Calu3 (cell line): ENCODE measurements around the gene KLF15. TPM values are rescaled to one million over a fixed set of nuclear protein-coding genes. Genes with fewer than 3 reads are reported as not detected.

ENCODE experiments used
- BruUV-seq: library from RNA; stranded (reverse); fragments of 400-500 nt; replicated peaks from 2 replicates; lab custom pipeline; 2021; lab: Mats Ljungman, UMichigan
- CTCF ChIA-PET: fragments of 300-600 bp; sonication (Branson Sonifier 250); formaldehyde crosslinking; loops from one replicate; lab custom pipeline; 2022; ENCODE audit warnings: antibody characterized with exemption; lab: Charles Lee
- DNase-seq: peaks from one replicate; pipeline ENCODE4 v3.0.0; 2022
- H3K27ac Mint-ChIP-seq: one replicate; pipeline ENCODE4 v1.8.0; 2022; ENCODE audit warnings: mixed read lengths; ENCODE audit not compliant: unreplicated experiment
- H3K27me3 Mint-ChIP-seq: one replicate; pipeline ENCODE4 v1.8.0; 2022; ENCODE audit warnings: mixed read lengths; ENCODE audit not compliant: unreplicated experiment
- H3K36me3 Mint-ChIP-seq: one replicate; pipeline ENCODE4 v1.8.0; 2022; ENCODE audit warnings: mild to moderate bottlenecking, moderate library complexity, mixed read lengths; ENCODE audit not compliant: insufficient read depth, unreplicated experiment
- H3K4me1 Mint-ChIP-seq: one replicate; pipeline ENCODE4 v1.8.0; 2022; ENCODE audit warnings: mild to moderate bottlenecking, low read depth, mixed read lengths; ENCODE audit not compliant: unreplicated experiment
- H3K4me3 Mint-ChIP-seq: one replicate; pipeline ENCODE4 v1.8.0; 2022; ENCODE audit warnings: mild to moderate bottlenecking, low read depth, moderate library complexity, mixed read lengths; ENCODE audit not compliant: unreplicated experiment
- H3K9me3 Mint-ChIP-seq: one replicate; pipeline ENCODE4 v1.8.0; 2022; ENCODE audit warnings: low read depth, mixed read lengths; ENCODE audit not compliant: unreplicated experiment
- CTCF ChIP-seq: fragments of 200-600 bp; IDR thresholded peaks from one replicate; pipeline ENCODE4 v1.8.0; 2022; ENCODE audit warnings: antibody characterized with exemption; ENCODE audit not compliant: unreplicated experiment
- intact Hi-C: fragments of 100-400 bp; cut with micrococcal nuclease; formaldehyde crosslinking; loops from one replicate; pipeline ENCODE4 v1.10.0; 2022; ENCODE audit not compliant: unreplicated experiment
- total RNA-seq: library from RNA; stranded (reverse); gene quantifications from 2 replicates; pipeline ENCODE4 v1.2.3, GENCODE V29; 2022

The KLF15 gene
- total RNA-seq, 1 experiment from 2014 or later = 8.2 TPM

- H3K36me3 Mint-ChIP-seq = no peaks in the 10 kb centered on the region
- no peak for TF ChIP-seq CTCF
- intact Hi-C loops = no loop called here
- no peak for DNase-seq
- no peak overlapping the region for H3K27ac Mint-ChIP-seq
- CTCF ChIA-PET = interaction anchor here (0.9 kb wide), 1 partner anchor 149 kb away, joined by 3 read pairs; no protein-coding TSS in a partner anchor
- peaks cover 9% of the 10 kb centered on the region for H3K9me3 Mint-ChIP-seq
- H3K4me1 Mint-ChIP-seq = no peaks in the 10 kb centered on the region
- H3K27me3 Mint-ChIP-seq = peaks cover 32% of the 10 kb centered on the region
- H3K4me3 Mint-ChIP-seq = no peak overlapping the region
- BruUV-seq = no TSS peak
These were observed 50.2 kb downstream of the KLF15 start for GRCh38 chr3:126306888-126307482.

GRCh38 chr3:126306397-126306796, 50.8 kb downstream of the KLF15 start:
- Mint-ChIP-seq H3K9me3 (peaks cover 9% of the 10 kb centered on the region), H3K27me3 (peaks cover 32% of the 10 kb centered on the region), H3K4me3 (no peak overlapping the region), H3K4me1 (no peaks in the 10 kb centered on the region), H3K36me3 (no peaks in the 10 kb centered on the region), H3K27ac (no peak overlapping the region)
- intact Hi-C loops = no loop called here
- no peak for TF ChIP-seq CTCF
- BruUV-seq = no TSS peak
- no peak for DNase-seq
- CTCF ChIA-PET = interaction anchor here (0.9 kb wide), 1 partner anchor 150 kb away, joined by 3 read pairs; no protein-coding TSS in a partner anchor

GRCh38 chr3:126305427-126305826, 51.8 kb downstream of the KLF15 start:
- intact Hi-C loops = no loop called here
- Mint-ChIP-seq H3K27me3 (peaks cover 39% of the 10 kb centered on the region), H3K36me3 (no peaks in the 10 kb centered on the region), H3K4me1 (no peaks in the 10 kb centered on the region), H3K9me3 (peaks cover 9% of the 10 kb centered on the region), H3K27ac (no peak overlapping the region), H3K4me3 (no peak overlapping the region)
- DNase-seq = no peak
- BruUV-seq = no TSS peak
- no peak for TF ChIP-seq CTCF
- CTCF ChIA-PET = no interaction called here

GRCh38 chr3:126304704-126305103, 52.5 kb downstream of the KLF15 start:
- Mint-ChIP-seq H3K4me1 (no peaks in the 10 kb centered on the region), H3K27me3 (peaks cover 42% of the 10 kb centered on the region), H3K27ac (no peak overlapping the region), H3K4me3 (no peak overlapping the region), H3K36me3 (no peaks in the 10 kb centered on the region), H3K9me3 (peaks cover 9% of the 10 kb centered on the region)
- intact Hi-C loops = no loop called here
- TF ChIP-seq CTCF = no peak
- no peak for DNase-seq
- no TSS peak for BruUV-seq
- CTCF ChIA-PET = no interaction called here
